Panc1 (cell line): ENCODE results near the gene RBFOX1. TPM values are rescaled to one million over a fixed set of nuclear protein-coding genes. Genes with fewer than 3 reads are reported as not detected.

ENCODE experiments used
- ATAC-seq: fragments of 200-7000 bp; cut with Tn5 transposase; 2 replicates; pipeline ENCODE4 v1.9.1; 2020; ENCODE audit warnings: mild to moderate bottlenecking, moderate library complexity
- BruUV-seq: library from RNA; stranded (reverse); fragments of 400-500 nt; replicated peaks from 2 replicates; lab custom pipeline; 2021; lab: Mats Ljungman, UMichigan
- CTCF ChIA-PET: fragments of 300-600 bp; sonication (Branson Sonifier 250); formaldehyde crosslinking; loops from one replicate; lab custom pipeline; 2022; ENCODE audit warnings: antibody characterized with exemption; lab: Charles Lee
- POLR2A ChIA-PET: fragments of 300-600 bp; sonication (Branson Sonifier 250); formaldehyde crosslinking; loops from one replicate; lab custom pipeline; 2022; ENCODE audit warnings: antibody characterized with exemption; lab: Charles Lee
- DNase-seq: peaks from one replicate; pipeline ENCODE4 v3.0.0-alpha.2; 2010; ENCODE audit warnings: low read depth, low spot score
- H3K27ac ChIP-seq: 2 replicates; pipeline ENCODE4 v1.5.1; 2011; ENCODE audit warnings: mild to moderate bottlenecking, low read length, inconsistent platforms
- H3K27me3 ChIP-seq: fragments of 200-500 bp; sonication (Bioruptor generic); 2 replicates; pipeline ENCODE4 v1.6.0; 2014; ENCODE audit warnings: low read length, inconsistent platforms; ENCODE audit not compliant: control insufficient read depth, insufficient read depth
- H3K36me3 ChIP-seq: fragments of 200-500 bp; sonication (Bioruptor generic); 2 replicates; pipeline ENCODE4 v1.5.1; 2014; ENCODE audit warnings: inconsistent platforms, mild to moderate bottlenecking, low read length, moderate library complexity; ENCODE audit not compliant: control insufficient read depth, insufficient read depth
- H3K4me1 ChIP-seq: 2 replicates; pipeline ENCODE4 v1.5.1; 2011; ENCODE audit warnings: inconsistent platforms, mild to moderate bottlenecking, low read length, moderate library complexity; ENCODE audit not compliant: control insufficient read depth, insufficient read depth
- H3K4me3 ChIP-seq, 2 experiments: 2 replicates each; pipeline ENCODE4 v1.5.1; 2011 to 2012; ENCODE audit warnings: low read depth in 2 of 2, low read length in 2 of 2, mild to moderate bottlenecking in 2 of 2, inconsistent platforms in 1 of 2, moderate library complexity in 1 of 2
- H3K9me3 ChIP-seq: fragments of 200-500 bp; sonication (Bioruptor generic); 2 replicates; pipeline ENCODE4 v1.5.1; 2014; ENCODE audit warnings: low read depth, mild to moderate bottlenecking, inconsistent platforms, low read length, moderate library complexity; ENCODE audit not compliant: control insufficient read depth, insufficient read depth
- POLR2AphosphoS5 ChIP-seq: IDR thresholded peaks from 2 replicates; pipeline ENCODE4 v1.6.1; 2012; ENCODE audit warnings: mild to moderate bottlenecking, low read depth, low read length, moderate library complexity
- SIN3A ChIP-seq: IDR thresholded peaks from 2 replicates; pipeline ENCODE4 v1.6.1; 2012; ENCODE audit warnings: low read depth, mild to moderate bottlenecking, low read length, moderate library complexity, borderline replicate concordance; ENCODE audit not compliant: insufficient read depth
- TCF7L2 ChIP-seq: IDR thresholded peaks from 2 replicates; pipeline ENCODE4 v1.6.1; 2011; ENCODE audit warnings: mild to moderate bottlenecking, low read depth, low read length, inconsistent platforms
- in situ Hi-C: cut with HindIII; loops from 2 replicates; pipeline ENCODE4 v1.10.0; 2016; ENCODE audit warnings: low sequenced_read_pairs, low pct_unique_long_range_greater_than_20kb
- intact Hi-C: fragments of 100-400 bp; cut with micrococcal nuclease; formaldehyde crosslinking; loops from one replicate; pipeline ENCODE4 v1.10.0; 2022; ENCODE audit not compliant: unreplicated experiment
- total RNA-seq: library from RNA; stranded (reverse); gene quantifications from one replicate; pipeline ENCODE4 v1.2.1, GENCODE V29; 2021; ENCODE audit not compliant: unreplicated experiment
- TF ChIP-seq, protein P1 (sequence below): fragments of 450-650 bp; IDR thresholded peaks from 2 replicates; pipeline ENCODE4 v1.5.1; 2017; ENCODE audit warnings: mild to moderate bottlenecking
- TF ChIP-seq, protein P2 (sequence below), 2 experiments: IDR thresholded peaks; 2 replicates each; pipeline ENCODE4 v1.6.1; 2011 to 2012; ENCODE audit warnings: low read depth in 2 of 2, control low read depth in 1 of 2, low read length in 1 of 2, mild to moderate bottlenecking in 1 of 2, moderate library complexity in 1 of 2; ENCODE audit not compliant: insufficient read depth in 1 of 2

RBFOX1 gene
- total RNA-seq, 1 experiment from 2014 or later: not detected

DNA sequence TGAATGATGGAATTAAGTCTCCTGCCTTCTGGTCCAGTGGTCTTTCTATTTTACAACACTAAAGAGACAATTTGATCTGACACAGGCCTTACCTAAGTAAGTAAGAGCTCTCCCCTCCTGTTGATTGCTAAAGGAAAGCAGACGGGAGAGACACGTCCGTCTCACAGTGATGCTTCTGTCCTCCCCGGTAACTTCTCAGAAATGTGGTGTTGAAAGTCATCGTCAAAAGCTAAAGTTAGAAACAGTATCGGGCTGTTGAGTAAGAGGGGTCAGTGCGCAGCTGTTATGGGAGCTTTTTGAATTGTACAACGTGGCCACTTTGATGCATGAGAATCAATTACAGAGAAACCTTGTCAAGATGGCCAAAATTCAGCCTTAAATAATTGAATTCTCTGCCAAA, 1.9 kb upstream of the RBFOX1 start:
- no TSS peak for BruUV-seq
- TF ChIP-seq TCF7L2: no peak

DNA sequence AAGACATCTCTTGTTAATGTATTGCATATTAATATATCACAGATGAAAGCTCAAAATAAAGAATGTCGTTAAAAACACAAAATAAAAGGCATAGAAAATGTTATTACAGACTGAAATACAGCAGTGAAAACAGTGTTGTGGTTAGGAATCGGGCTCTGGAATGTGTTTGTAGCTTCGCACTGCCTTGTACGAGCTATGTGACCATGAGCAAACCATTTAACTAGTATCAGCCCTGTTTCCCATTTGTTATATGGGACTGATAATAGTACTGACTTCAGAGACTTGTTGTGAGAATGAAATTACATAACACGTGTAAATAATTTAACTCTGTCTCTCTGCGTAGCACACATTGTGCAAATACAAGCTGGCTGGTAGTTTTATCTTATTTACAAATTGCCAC, 648 bp upstream of the RBFOX1 start:
- intact Hi-C loops (no loop called here), in situ Hi-C loops (no loop called here)
- ChIA-PET POLR2A (no interaction called here), CTCF (no interaction called here)
- BruUV-seq: no TSS peak
- H3K27ac ChIP-seq: no peak overlapping the region
- H3K4me1 ChIP-seq: no peaks in the 10 kb centered on the region
- H3K27me3 ChIP-seq: peaks cover 9% of the 10 kb centered on the region; the same call in 1 of the 2 replicates
- no peak for ATAC-seq
- no peak overlapping the region for H3K4me3 ChIP-seq
- H3K36me3 ChIP-seq: no peaks in the 10 kb centered on the region
- H3K9me3 ChIP-seq: no peaks in the 10 kb centered on the region
- TF ChIP-seq, protein P1, sequence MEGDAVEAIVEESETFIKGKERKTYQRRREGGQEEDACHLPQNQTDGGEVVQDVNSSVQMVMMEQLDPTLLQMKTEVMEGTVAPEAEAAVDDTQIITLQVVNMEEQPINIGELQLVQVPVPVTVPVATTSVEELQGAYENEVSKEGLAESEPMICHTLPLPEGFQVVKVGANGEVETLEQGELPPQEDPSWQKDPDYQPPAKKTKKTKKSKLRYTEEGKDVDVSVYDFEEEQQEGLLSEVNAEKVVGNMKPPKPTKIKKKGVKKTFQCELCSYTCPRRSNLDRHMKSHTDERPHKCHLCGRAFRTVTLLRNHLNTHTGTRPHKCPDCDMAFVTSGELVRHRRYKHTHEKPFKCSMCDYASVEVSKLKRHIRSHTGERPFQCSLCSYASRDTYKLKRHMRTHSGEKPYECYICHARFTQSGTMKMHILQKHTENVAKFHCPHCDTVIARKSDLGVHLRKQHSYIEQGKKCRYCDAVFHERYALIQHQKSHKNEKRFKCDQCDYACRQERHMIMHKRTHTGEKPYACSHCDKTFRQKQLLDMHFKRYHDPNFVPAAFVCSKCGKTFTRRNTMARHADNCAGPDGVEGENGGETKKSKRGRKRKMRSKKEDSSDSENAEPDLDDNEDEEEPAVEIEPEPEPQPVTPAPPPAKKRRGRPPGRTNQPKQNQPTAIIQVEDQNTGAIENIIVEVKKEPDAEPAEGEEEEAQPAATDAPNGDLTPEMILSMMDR: no peak
- TF ChIP-seq TCF7L2 (no peak), SIN3A (no peak), POLR2AphosphoS5 (no peak)
- TF ChIP-seq, protein P2, sequence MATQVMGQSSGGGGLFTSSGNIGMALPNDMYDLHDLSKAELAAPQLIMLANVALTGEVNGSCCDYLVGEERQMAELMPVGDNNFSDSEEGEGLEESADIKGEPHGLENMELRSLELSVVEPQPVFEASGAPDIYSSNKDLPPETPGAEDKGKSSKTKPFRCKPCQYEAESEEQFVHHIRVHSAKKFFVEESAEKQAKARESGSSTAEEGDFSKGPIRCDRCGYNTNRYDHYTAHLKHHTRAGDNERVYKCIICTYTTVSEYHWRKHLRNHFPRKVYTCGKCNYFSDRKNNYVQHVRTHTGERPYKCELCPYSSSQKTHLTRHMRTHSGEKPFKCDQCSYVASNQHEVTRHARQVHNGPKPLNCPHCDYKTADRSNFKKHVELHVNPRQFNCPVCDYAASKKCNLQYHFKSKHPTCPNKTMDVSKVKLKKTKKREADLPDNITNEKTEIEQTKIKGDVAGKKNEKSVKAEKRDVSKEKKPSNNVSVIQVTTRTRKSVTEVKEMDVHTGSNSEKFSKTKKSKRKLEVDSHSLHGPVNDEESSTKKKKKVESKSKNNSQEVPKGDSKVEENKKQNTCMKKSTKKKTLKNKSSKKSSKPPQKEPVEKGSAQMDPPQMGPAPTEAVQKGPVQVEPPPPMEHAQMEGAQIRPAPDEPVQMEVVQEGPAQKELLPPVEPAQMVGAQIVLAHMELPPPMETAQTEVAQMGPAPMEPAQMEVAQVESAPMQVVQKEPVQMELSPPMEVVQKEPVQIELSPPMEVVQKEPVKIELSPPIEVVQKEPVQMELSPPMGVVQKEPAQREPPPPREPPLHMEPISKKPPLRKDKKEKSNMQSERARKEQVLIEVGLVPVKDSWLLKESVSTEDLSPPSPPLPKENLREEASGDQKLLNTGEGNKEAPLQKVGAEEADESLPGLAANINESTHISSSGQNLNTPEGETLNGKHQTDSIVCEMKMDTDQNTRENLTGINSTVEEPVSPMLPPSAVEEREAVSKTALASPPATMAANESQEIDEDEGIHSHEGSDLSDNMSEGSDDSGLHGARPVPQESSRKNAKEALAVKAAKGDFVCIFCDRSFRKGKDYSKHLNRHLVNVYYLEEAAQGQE (IDR thresholded peaks at IDR 0.05; ENCODE audit: insufficient read depth in 1 of 2, low read depth in 2 of 2, low read length in 1 of 2): no peak
- DNase-seq: no peak

More for the DNA sequence above, 1.9 kb upstream of the RBFOX1 start:
- H3K27ac ChIP-seq: no peak overlapping the region
- in situ Hi-C loops (no loop called here), intact Hi-C loops (no loop called here)
- H3K27me3 ChIP-seq: peaks cover 9% of the 10 kb centered on the region; the same call in 1 of the 2 replicates
- ChIA-PET CTCF (no interaction called here), POLR2A (interaction anchor here (0.7 kb wide), 1 partner anchor 55 kb away, joined by 6 read pairs; no protein-coding TSS in a partner anchor)
- no peaks in the 10 kb centered on the region for H3K36me3 ChIP-seq
- H3K4me3 ChIP-seq: no peak overlapping the region
- no peaks in the 10 kb centered on the region for H3K9me3 ChIP-seq
- H3K4me1 ChIP-seq: no peaks in the 10 kb centered on the region
- DNase-seq (no peak), ATAC-seq (no peak)

DNA sequence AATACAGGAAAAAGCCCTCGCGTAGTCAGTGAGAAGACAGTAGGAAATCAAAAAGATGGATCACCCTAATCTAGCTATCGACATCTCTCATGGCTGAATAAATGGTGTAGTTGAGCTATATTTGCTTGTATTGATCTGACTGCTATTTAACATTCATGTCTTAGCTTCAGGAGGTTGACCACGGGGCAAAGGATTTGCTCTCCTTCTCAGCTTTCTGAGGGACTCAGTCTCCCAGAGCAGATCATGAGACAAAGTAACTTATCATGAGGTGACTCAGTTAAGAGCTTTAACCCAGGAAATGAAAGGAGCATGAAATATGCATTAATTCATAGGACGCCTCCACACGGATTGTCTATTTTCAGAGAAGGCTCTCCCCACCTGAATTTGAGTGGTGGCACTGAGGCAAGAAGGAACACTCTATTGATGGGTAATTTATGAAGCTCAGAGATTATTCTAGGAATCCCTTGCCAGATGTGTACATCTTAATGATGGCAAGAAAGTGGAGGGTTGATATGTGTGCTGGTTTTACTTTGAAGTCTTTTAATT, 608 bp downstream of the RBFOX1 start:
- Histone ChIP-seq H3K27ac (no peak overlapping the region), H3K36me3 (no peaks in the 10 kb centered on the region), H3K4me1 (no peaks in the 10 kb centered on the region), H3K9me3 (no peaks in the 10 kb centered on the region), H3K4me3 (no peak overlapping the region), H3K27me3 (peaks cover 9% of the 10 kb centered on the region; the same call in 1 of the 2 replicates)
- ATAC-seq (no peak), DNase-seq (no peak)
- ChIA-PET POLR2A (no interaction called here), CTCF (no interaction called here)
- TF ChIP-seq, protein P1: no peak
- TF ChIP-seq, protein P2 (IDR thresholded peaks at IDR 0.05; ENCODE audit: insufficient read depth in 1 of 2, low read depth in 2 of 2, low read length in 1 of 2): no peak
- TF ChIP-seq SIN3A (no peak), TCF7L2 (no peak), POLR2AphosphoS5 (no peak)
- intact Hi-C loops: no loop called here
- in situ Hi-C loops: no loop called here
- no TSS peak for BruUV-seq
